ENCODE results near the gene STAG1.

DNA sequence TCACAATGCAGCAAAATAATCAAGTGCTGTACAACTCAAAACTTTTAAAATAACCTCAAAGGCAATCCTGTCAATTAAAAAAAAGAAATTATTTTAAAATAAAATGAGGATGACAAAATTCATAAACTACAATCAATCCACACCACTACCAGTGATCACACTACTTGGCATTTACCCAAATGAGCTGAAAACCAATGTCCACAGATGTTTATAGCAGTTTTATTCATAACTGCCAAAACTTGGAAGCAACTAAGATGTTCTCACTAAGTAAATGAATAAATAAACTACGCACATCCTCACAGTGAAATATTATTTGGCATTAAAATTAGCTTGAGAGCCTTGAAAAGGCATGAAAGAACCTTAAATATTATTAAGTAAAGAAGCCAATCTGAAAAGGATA, 121.3 kb downstream of the STAG1 start:
- TF ChIP-seq POLR2AphosphoS5 (IDR thresholded peaks at IDR 0.05; ENCODE audit: low read depth, low read length) (no peak), SPI1 (IDR thresholded peaks at IDR 0.05; ENCODE audit: low read depth, low read length) (no peak), POLR2A (IDR thresholded peaks at IDR 0.05; ENCODE audit: low read depth, low read length) (no peak), TAF1 (IDR thresholded peaks at IDR 0.05; ENCODE audit: low read depth, low read length) (no peak), PAX5 (IDR thresholded peaks at IDR 0.05; ENCODE audit: insufficient read depth, low read length, severe bottlenecking) (no peak)

Measured in GM12891 (cell line).